Stimulated activated CD4-positive, alpha-beta T cell treated with anti-CD3 and anti-CD28 coated beads, Interleukin-4, amount 100 ng/mL, for 48 hours (primary cell): ENCODE measurements around the gene ARFIP2.

Experiments
- DNase-seq, 2 donors: peaks; one replicate each; pipeline ENCODE4 v3.0.0-alpha.2; 2020; ENCODE audit warnings: low read depth in 2 of 2

Gene ARFIP2

DNA sequence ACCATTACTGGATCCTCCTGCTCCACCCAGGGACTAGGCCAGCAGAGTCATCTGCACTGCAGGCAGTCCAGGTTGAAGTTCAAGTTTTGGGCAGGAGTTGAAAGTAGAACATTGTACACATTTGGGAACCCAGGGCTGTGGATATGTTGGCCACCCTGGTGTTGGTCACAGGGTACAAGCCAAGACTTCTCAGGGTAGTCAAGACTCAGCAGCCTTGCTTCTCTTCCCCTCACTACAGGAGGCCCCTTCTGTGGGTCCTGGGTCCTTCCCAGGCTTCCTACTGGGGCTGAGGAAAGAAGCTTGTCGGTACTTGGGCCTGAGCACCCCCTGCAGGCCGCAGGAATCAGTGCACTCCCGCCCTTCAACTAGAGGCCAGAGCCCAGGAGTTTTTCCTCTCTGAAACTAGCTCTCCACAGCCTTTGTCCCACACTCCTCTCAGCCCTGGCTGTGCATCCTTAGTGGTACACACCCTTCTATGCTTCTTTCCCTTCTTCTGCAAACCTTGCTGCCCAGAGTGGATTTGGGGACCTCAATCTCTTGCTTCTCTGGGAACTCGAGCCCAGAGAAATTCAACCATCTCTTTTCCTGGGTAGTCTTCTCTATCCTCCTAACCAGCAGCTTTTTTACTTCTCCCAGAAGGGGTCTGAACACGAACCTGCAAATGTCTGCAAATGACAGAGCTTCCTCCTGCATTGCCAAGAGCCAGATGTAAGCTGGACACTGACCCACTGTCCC lies 37.7 kb downstream of the ARFIP2 start:
- peak; percentile 33 for DNase-seq

DNA sequence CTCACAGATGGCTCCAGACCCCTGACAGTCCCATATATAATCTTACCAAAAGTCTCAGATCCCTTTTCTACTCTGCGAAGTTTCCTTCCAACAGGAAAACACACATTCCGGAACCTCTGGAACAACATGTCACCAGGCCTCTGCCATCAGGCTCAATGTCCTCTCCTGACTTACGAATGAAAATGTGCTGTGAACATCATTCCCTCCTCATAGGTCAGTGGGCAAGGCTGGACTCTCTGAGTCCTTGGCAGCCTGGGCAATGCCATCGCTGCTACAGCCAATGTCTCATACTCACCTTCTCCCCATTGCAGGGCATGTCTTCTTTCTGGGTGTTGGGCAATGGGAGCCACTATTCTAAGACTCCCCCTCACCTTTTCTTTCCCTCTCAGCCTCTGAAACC lies 38.7 kb downstream of the ARFIP2 start:
- DNase-seq, result no peak

- no peak for DNase-seq
Observed at GRCh38 chr11:6440906-6441358, 40.2 kb downstream of the ARFIP2 start, which contains the start of gene HPX. Gene HPX, minus strand, starts transcription at chr11:6440987. Its CDS starts 24 bp downstream, at chr11:6440963.

DNA sequence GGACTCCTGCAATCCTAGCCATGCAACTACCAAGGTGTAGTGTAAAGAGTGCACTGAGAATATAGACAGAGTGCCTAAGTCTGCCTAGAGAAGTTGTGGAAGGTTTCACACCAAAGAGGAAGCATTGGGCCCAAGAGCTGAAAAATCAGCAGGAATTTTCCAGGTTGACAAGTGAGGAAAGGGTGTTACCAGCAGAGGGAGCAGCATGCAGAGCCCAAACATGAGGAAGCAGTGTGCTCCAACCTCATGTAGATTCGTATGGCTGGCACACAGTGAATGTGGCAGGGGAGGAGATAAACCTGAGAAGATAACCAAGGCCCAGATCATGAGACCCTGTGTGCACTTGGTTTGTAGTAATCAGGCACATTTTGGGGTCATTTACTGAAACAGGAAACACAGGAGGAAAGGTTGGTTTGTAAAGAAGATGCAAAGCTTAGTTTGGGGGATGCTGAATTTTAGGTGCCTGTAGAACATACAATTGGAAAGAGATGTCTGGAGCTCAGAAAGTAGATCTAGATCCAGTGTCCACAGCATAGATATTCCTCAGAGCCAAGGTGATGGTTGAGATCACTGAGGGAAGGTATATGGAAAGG lies 42.1 kb downstream of the ARFIP2 start:
- DNase-seq, result peak; percentile 11 to 32

DNA sequence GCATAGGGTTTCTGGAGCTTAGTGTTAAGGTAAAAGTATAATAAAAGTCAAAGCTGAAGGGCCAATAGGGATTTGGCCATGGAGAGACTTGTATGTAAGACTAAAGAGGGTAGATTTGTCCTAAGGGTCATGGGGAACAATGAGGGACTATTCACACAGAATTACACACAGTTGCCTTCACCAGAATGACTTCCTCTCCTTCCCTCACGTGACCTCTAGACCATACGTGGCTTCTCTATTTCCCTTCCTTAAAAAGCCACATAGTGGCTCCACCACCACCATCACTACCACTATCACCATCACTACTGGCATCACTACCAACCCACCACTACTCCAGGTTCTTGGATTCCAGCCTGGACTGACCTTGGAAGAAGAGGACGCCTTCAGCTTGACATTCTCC lies 43.1 kb downstream of the ARFIP2 start:
- no peak for DNase-seq

- no peak for DNase-seq
Observed at GRCh38 chr11:6437423-6437822, 43.7 kb downstream of the ARFIP2 start.

DNA sequence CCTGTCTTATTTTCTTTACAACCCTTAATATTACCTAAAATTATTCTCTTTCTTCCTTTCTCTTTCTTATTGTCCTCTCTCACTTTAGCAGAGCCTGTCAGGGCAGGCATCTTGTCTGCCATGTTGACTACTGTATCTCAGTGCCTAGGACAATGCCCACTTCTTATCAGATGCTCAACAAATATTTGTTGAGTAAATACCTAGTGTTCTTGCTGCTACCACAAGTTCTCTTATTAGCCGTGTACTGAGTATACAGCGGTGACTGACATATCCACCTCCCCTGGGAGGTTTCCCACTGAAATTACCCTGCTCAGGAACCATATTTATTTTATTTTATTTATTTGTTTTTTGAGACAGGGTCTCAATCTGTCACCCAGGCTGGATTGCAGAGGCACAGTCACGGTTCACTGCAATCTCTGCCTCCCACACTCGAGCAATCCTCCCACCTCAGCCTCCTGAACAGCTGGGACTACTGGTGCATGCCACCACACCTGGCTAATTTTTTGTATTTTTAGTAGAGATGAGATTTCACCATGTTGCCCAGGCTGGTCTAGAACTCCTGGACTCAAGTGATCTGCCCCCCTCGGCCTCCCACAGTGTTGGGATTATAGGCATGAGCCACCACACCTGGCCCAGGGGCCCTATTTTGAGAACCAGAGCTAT lies 47.0 kb downstream of the ARFIP2 start:
- DNase-seq, result no peak

DNA sequence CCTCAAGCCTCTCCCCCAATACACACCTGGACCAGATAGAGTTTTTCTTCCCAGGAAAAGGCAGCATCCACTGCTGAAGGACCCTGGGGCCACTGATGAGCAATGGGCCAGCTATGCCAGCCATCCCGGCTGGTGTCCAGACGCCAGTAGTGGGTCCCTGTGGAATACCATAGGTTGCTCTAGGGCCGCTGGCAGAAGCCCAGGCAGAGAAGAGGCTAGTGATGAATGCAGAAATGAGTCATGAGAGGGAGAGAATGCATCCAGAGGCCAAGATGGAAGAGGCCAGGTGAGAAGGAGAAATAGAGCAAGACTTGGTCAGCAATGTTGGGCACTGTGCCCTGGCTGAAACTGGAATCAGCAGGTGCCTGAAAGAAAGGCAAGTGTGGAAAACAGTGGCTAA lies 49.3 kb downstream of the ARFIP2 start:
- DNase-seq, result no peak

DNA sequence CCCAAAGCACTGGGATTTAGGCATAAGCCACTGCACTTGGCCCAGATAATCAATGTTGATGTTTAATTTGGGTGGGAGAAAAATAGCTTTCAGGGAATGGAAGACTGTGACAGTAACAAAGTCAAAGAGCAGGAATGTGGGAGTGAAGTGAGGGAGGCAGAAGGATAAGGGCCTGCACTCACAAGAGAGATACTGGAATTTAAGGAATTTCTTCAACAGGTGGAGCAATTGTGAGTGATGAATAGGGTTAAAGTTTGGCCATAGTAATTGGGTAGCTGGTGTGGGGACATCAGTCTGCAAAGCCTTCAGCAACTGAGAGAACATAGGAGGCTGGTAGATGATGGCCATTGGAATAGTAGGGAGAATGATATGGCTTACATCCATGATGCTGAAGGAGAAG lies 53.6 kb downstream of the ARFIP2 start:
- no peak for DNase-seq
